GM18499 (cell line): ENCODE measurements around the gene TNS3.

Experiments used
- ATAC-seq: cut with Tn5 transposase; IDR thresholded peaks from one replicate; pipeline ENCODE4 v1.9.1; 2021; ENCODE audit warnings: moderate number of reproducible peaks; ENCODE audit not compliant: insufficient read depth, unreplicated experiment

TNS3 gene

DNA sequence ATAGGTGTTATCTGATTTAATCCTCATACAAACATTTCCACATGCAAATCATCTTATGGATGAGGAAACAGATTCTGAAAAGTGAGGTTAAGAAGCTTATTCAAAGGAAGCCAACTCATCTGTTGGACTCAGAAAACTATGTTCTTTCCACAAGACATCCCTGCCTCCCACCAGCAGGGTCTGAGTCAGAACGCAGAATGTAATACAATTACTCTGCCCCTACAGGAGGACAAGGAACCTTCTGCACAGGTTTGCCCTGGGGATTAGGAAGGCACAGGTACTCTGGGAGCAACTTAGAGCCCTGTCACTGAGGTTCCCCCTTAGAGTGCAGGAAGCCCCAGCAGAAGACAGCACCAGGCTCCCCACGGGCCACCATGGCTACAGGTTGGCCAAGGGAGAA, 255.7 kb downstream of the TNS3 start:
- ATAC-seq: no peak

GRCh38 chr7:47325337-47325736, 256.6 kb downstream of the TNS3 start:
- ATAC-seq: no peak

DNA sequence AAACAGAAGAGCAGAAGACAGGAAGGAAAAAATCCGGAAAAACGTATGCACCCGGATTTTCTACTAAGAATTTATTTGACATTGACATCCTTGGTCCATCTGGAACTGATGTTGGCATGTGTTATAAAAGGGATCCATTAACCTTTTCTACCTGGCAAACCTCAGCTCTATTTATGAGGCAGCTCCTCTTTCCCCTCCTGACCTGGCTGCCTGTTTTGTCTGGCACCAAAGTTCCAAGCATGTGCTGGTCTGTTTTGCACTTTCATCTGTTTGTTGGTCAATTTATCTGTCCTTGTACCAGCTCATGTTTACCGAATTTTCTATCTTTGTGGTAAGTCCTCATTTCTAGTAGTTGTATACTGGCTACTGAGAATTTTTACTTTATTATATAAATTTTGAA, 258.0 kb downstream of the TNS3 start:
- no peak for ATAC-seq

GRCh38 chr7:47322731-47323130, 259.2 kb downstream of the TNS3 start:
- no peak for ATAC-seq

DNA sequence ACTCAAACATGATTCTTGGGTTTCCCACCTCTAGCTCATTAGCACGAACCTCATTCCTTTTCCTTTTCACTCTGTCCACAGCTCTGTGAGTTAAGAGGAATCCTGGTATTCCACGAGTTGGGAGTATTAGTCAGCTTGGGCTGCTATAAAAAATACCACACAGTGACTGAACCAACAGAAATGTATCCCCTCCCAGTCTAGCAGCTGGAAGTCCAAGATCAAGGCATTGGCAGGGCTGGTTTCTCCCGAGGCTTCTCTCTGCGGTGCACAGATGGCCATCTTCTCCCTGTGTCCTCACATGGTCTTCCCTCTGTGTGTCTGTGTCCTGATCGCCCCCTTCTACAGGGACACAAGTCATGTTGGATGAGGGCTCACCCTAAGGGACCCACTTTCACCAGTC, 261.6 kb downstream of the TNS3 start:
- no peak for ATAC-seq

DNA sequence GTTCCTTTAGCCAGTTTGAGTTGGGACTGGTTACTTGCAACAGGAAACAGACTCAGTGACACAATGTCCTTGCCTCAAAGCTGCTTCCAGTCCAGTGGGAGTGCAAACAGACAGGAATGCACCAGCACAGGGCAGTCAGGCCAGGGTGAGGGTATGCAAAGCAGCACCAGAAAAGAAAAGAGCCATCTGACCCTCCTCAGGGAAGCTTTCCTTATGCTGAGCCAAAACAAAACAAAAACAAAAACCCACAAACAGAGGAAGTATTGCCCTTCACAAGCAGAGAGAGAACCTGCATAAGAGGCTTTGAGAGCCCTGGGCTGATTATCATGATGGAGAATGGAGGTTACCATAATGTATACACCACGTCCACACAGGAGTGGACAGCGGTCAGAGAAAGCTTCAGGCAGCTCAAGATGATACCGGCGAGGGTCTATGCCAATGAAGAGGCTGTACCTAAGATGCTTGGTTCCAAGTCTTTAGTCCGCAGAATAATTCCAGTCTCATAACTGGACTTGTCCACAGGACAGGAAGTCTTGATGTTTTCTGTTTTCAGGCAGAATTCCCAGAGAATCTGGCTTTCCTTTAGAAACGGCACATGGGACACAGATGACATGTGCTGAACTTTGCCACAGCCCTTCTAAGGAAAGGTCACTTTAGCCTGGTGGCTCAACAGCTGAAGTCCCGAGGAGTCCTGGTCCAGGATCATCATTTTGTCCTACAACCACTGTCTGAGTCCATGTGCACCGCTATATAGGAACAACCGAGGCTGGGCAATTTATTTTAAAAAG, 263.3 kb downstream of the TNS3 start:
- ATAC-seq: peak; percentile 80

- ATAC-seq: no peak
These were observed 264.4 kb downstream of the TNS3 start for GRCh38 chr7:47317487-47317886.

- ATAC-seq: no peak
These were observed 266.9 kb downstream of the TNS3 start for GRCh38 chr7:47314728-47315607.

DNA sequence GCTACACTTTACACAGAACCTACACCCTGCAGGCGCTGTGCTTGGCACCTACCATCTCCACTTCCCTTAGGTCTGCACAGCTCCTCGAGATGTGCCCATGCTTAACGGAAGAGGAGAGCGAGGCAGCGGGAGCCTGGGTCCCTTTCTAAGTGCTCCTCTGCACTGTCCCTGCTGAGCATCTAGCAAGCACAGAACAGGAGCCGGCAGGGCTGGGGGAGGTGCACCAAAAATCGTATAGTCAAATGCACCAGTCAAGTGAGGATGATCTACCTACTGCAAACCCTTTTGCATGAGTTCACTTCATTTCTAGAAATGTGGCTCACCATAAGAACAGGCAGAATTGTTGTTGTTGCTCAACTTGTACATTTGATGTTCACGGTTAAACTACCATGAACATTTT, 267.7 kb downstream of the TNS3 start:
- ATAC-seq: no peak

GRCh38 chr7:47313564-47313963, 268.3 kb downstream of the TNS3 start:
- ATAC-seq: no peak

GRCh38 chr7:47311891-47312290, 270.0 kb downstream of the TNS3 start:
- no peak for ATAC-seq

DNA sequence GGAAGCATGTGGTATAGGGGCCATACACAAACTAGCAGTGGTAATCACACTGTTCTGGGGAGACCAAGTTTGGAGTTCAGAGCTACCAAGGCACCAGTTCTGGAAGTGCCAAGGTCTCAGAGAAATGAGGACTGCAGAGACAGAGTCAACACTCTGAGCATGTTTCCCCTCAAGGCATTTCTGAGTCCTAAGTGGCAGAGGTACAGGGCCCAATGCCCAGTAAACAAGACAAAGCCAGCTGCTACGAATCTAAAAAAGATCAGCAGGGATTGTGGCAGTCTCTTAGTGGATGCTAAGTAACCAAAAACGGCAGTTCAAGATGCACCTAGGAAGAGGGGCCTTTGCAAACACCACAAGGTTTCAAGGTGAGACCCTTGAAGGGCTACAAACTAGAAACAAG, 271.9 kb downstream of the TNS3 start:
- no peak for ATAC-seq

GRCh38 chr7:47308808-47309207, 273.1 kb downstream of the TNS3 start:
- ATAC-seq: no peak

- ATAC-seq: no peak
These were observed 274.6 kb downstream of the TNS3 start for GRCh38 chr7:47307311-47307710.

DNA sequence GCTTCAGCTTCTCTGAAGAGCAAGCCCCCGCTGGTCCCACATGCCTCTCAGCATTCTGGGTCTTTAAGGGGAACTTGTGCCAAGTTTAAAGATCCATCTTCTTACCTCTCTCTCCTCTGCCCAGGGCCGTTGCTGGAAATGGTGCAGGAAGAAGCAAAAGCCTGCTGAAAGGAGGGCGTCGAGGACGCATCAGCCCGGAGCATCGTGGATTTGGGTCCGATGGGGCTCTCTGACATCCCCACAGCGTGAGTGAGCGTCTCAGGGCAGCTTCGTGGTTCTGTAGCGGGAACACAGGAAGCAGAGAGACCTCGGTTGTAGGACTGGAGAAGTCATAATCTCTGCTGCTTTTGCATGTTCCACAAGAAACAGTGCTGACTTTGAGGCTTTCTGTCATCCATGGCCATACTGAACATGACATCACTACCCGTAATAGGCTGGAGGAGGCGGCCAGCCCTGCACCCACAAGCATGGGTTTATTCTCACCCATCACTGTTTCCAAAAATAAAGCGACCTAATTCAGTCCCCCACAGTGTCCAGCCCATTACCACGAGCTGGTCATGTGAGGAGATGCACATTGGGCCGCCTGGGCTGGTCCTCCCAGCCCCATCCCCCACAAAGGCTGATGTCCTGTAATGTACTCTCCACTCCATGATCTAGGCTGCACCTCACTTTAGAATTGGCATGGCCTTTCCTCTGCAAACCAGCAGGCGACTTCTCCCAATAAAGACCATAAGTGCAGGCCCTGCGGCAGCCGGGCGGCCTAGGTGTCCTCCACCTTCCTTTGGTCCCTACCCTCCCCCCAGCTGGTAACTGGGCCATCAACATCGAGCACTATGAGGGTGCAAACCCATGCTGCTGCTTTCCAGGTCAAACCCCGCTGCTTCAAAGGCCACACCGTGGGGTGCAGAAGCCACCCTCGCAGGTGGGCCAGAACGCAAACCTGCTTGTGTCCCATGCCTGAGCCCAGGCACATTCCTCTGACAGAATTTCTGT, 276.9 kb downstream of the TNS3 start:
- no peak for ATAC-seq

DNA sequence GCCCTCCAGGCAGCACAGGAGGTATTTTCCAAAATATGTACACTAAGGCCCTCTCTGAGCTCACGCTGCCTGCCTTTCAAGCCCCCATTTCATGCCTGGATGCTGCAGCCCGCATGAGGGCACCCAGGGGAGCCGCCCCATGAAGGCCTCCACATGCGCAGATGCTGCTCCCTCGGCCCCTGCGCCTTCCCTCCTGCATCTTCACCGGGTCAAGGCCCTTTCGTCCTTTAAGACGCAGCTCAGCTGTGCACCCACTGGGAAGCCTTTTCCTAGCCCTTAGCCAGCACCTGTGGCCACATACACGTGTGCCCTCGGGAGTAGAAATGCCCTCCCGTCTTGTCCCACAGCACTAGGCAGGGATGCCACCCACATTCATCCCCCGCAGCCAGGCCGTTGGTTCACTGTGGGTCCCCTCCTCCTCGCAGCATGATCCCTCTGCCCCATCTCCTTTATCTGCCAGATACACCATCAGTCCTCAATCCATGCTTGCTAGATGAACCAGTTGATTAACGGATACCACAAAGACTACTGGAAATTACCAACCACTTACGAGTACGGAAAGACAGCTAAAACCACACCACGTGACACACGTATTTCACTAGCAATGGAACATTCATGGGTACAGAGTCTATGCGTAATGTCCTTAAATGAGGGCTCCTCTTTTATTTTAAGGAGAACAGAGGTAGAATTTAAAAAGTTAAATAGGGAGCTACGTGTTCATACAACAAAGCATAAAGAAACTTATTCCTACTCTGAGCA, 278.0 kb downstream of the TNS3 start:
- ATAC-seq: no peak

GRCh38 chr7:47303014-47303694, 278.8 kb downstream of the TNS3 start:
- ATAC-seq: no peak

DNA sequence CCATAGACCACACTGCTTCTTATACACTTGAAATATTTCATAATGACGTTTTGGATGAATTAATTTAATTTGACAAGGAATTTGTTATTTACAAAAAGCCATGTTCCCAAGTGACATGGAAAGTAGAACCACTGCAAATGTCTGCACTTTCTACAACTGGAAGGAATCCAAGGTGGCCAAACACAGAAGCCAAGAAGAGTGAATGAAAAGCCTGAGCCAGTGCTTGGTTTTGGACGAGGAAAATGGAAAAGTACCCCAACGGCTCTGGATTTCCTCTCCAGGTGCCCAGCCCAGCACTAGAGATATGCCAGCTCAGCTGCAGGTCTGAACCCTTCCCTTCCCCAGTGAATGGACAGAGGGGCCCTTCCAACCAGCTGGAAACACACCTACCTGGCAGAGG, 279.4 kb downstream of the TNS3 start:
- ATAC-seq: no peak

GRCh38 chr7:47301657-47302295, 280.1 kb downstream of the TNS3 start:
- ATAC-seq: no peak
